ENCODE measurements around the gene MTRF1L. TPM values are rescaled to one million over a fixed set of nuclear protein-coding genes. Genes with fewer than 3 reads are reported as not detected.
A peak's percentile ranks its signal among the peaks of the same experiment; 100 is the strongest.
"Not testable (repeated sequence)": the region's sequence is repeated elsewhere in the genome, so short reads cannot be mapped to it uniquely, and the experiment has no call there.

The MTRF1L gene
- total RNA-seq, 2 experiments from 2014 or later, result 15.7 to 17.5 TPM

GRCh38 chr6:153012856-153013255 is 10.3 kb upstream of the MTRF1L start:
- Mint-ChIP-seq H3K27me3 (peaks cover 18% of the 10 kb centered on the region), H3K9me3 (no peaks in the 10 kb centered on the region), H3K27ac (no peak overlapping the region), H3K36me3 (ENCODE audit: low read depth) (no peaks in the 10 kb centered on the region), H3K4me1 (ENCODE audit: low read depth) (no peaks in the 10 kb centered on the region), H3K4me3 (no peak overlapping the region)
- TF ChIP-seq, protein P1, sequence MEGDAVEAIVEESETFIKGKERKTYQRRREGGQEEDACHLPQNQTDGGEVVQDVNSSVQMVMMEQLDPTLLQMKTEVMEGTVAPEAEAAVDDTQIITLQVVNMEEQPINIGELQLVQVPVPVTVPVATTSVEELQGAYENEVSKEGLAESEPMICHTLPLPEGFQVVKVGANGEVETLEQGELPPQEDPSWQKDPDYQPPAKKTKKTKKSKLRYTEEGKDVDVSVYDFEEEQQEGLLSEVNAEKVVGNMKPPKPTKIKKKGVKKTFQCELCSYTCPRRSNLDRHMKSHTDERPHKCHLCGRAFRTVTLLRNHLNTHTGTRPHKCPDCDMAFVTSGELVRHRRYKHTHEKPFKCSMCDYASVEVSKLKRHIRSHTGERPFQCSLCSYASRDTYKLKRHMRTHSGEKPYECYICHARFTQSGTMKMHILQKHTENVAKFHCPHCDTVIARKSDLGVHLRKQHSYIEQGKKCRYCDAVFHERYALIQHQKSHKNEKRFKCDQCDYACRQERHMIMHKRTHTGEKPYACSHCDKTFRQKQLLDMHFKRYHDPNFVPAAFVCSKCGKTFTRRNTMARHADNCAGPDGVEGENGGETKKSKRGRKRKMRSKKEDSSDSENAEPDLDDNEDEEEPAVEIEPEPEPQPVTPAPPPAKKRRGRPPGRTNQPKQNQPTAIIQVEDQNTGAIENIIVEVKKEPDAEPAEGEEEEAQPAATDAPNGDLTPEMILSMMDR (IDR thresholded peaks at IDR 0.05), result no peak
- DNase-seq, result no peak
- intact Hi-C loops (cut with micrococcal nuclease), result no loop called here
- POLR2A ChIA-PET, result no interaction called here
- CTCF ChIA-PET, result no interaction called here
- ATAC-seq, result no peak

DNA sequence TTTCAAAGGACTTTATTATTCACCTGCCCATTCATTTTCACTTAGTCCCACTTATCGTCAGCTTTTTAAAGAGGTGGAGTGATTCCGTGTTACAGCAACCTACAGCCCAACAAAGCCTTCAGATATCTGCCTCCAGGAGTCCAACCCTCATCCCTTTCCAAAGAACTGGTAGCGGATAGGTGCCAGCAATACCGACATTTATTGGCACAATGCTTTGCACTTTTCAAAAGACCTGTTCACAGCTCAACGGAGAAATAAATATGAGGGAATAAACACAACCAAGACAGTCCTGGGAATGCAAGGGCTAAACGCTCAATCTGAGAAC is 819 bp upstream of the MTRF1L start:
- ATAC-seq (no peak), DNase-seq (no peak)
- H3K36me3 Mint-ChIP-seq (ENCODE audit: low read depth), result peaks cover 25% of the 10 kb centered on the region
- CTCF ChIA-PET, result interaction anchor here (1.0 kb wide), 1 partner anchor 22 kb away, joined by 5 read pairs; no protein-coding TSS in a partner anchor
- H3K4me3 Mint-ChIP-seq, result peak overlapping the region; percentile 87
- intact Hi-C loops (cut with micrococcal nuclease), result loop anchor here (2.0 kb wide), 1 partner anchor 21 kb away; the partner anchor contains the start of gene FBXO5
- peak overlapping the region; percentile 95 for H3K27ac Mint-ChIP-seq
- H3K9me3 Mint-ChIP-seq, result peaks cover 4% of the 10 kb centered on the region
- H3K27me3 Mint-ChIP-seq, result no peaks in the 10 kb centered on the region
- POLR2A ChIA-PET, result interaction anchor here (2.1 to 4.9 kb wide), 2 partner anchors 19 to 24 kb away, joined by 7 to 34 read pairs; partner anchors contain the start of gene FBXO5
- peaks cover 30% of the 10 kb centered on the region for H3K4me1 Mint-ChIP-seq (ENCODE audit: low read depth)
- TF ChIP-seq, protein P1 (IDR thresholded peaks at IDR 0.05), result no peak

- Mint-ChIP-seq H3K27ac (peak overlapping the region; percentile 96), H3K9me3 (peaks cover 4% of the 10 kb centered on the region), H3K36me3 (ENCODE audit: low read depth) (peaks cover 33% of the 10 kb centered on the region), H3K4me1 (ENCODE audit: low read depth) (peaks cover 38% of the 10 kb centered on the region), H3K27me3 (no peaks in the 10 kb centered on the region), H3K4me3 (peak overlapping the region; percentile 87)
- DNase-seq (peak; percentile 39), ATAC-seq (peak; percentile 11)
- TF ChIP-seq, protein P1 (IDR thresholded peaks at IDR 0.05), result no peak
- POLR2A ChIA-PET, result interaction anchor here (2.1 to 4.9 kb wide), 2 partner anchors 17 to 22 kb away, joined by 7 to 34 read pairs; partner anchors contain the start of gene FBXO5
- CTCF ChIA-PET, result interaction anchor here (1.3 kb wide), 1 partner anchor 15 kb away, joined by 3 read pairs; no protein-coding TSS in a partner anchor
- intact Hi-C loops (cut with micrococcal nuclease), result loop anchor here (2.0 kb wide), 1 partner anchor 19 kb away; the partner anchor contains the start of gene FBXO5
Observed at GRCh38 chr6:153001767-153002612, 519 bp downstream of the MTRF1L start.

DNA sequence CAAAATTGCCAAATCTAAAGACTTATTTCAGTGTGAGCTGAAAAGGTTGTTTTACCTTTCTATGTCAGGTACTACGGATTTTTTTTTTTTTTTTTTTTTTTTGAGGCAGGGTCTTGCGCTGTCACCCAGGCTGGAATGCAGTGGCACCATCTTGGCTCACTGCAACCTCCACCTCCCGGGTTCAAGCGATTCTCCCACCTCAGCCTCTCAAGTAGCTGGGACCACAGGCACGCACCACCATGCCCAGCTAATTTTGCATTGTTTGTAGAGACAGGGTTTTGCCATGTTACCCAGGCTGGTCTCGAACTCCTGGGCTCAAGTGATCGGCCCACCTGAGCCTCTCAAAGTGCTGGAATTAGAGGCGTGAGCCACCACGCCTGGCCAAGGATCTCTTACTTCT is 1.7 kb downstream of the MTRF1L start:
- H3K9me3 Mint-ChIP-seq; H3K27me3 Mint-ChIP-seq; DNase-seq; ATAC-seq; intact Hi-C loops (cut with micrococcal nuclease): not testable (repeated sequence)
- Mint-ChIP-seq H3K27ac (peak overlapping the region; percentile 96), H3K4me1 (ENCODE audit: low read depth) (peaks cover 48% of the 10 kb centered on the region), H3K36me3 (ENCODE audit: low read depth) (peaks cover 40% of the 10 kb centered on the region), H3K4me3 (peak overlapping the region; percentile 87)
- ChIA-PET CTCF (interaction anchor here (0.9 to 1.3 kb wide), 4 partner anchors 14 to 24 kb away, joined by 3 to 5 read pairs (median 3); partner anchors contain the start of gene FBXO5), POLR2A (interaction anchor here (4.9 kb wide), 1 partner anchor 16 kb away, joined by 34 read pairs; the partner anchor contains the start of gene FBXO5)

- peak overlapping the region; percentile 87 for H3K4me3 Mint-ChIP-seq
- H3K9me3 Mint-ChIP-seq, result peaks cover 4% of the 10 kb centered on the region
- intact Hi-C loops (cut with micrococcal nuclease), result no loop called here
- H3K27ac Mint-ChIP-seq, result peak overlapping the region; percentile 76
- peaks cover 52% of the 10 kb centered on the region for H3K4me1 Mint-ChIP-seq (ENCODE audit: low read depth)
- no peaks in the 10 kb centered on the region for H3K27me3 Mint-ChIP-seq
- TF ChIP-seq, protein P1 (IDR thresholded peaks at IDR 0.05), result no peak
- ATAC-seq, result no peak
- ChIA-PET CTCF (interaction anchor here (0.9 to 1.3 kb wide), 3 partner anchors 17 to 25 kb away, joined by 3 to 5 read pairs (median 3); partner anchors contain the start of gene FBXO5), POLR2A (interaction anchor here (0.9 to 4.9 kb wide), 2 partner anchors 9 to 16 kb away, joined by 3 to 34 read pairs; partner anchors contain the start of gene FBXO5)
- DNase-seq, result no peak
- peaks cover 42% of the 10 kb centered on the region for H3K36me3 Mint-ChIP-seq (ENCODE audit: low read depth)
Observed at GRCh38 chr6:153000243-153000642, 2.3 kb downstream of the MTRF1L start.

DNA sequence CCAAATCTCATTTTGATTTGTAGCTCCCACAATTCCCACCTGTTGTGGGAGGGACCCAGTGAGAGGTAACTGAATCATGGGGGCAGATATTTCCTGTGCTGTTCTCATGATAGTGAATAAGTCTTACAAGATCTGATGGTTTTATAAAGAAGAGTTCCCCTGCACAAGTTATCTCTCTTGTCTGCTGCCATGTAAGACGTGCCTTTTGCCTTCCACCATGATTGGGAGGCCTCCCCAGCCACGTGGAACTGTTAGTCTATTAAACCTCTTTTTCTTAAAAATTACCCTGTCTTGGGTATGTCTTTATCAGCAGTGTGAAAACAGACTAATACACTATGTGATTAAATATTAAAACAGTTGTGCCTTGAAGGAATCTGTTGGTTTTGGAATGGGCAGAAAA is 3.0 kb downstream of the MTRF1L start:
- intact Hi-C loops (cut with micrococcal nuclease); ATAC-seq; H3K9me3 Mint-ChIP-seq; H3K27me3 Mint-ChIP-seq: not testable (repeated sequence)
- DNase-seq, result peak; percentile 12
- ChIA-PET POLR2A (interaction anchor here (0.9 to 4.9 kb wide), 2 partner anchors 8 to 15 kb away, joined by 3 to 34 read pairs; partner anchors contain the start of gene FBXO5), CTCF (interaction anchor here (1.3 kb wide), 1 partner anchor 26 kb away, joined by 5 read pairs; no protein-coding TSS in a partner anchor)
- Mint-ChIP-seq H3K36me3 (ENCODE audit: low read depth) (peaks cover 42% of the 10 kb centered on the region), H3K4me3 (peak overlapping the region; percentile 26), H3K4me1 (ENCODE audit: low read depth) (peaks cover 55% of the 10 kb centered on the region), H3K27ac (peak overlapping the region; percentile 72)
